OCI-LY3 (cell line): ENCODE measurements around the gene TMEM255B.

Experiments
- EZH2phosphoT487 ChIP-seq: fragments of 200-600 bp; shearing (Covaris generic); IDR thresholded peaks from 2 replicates; pipeline ENCODE4 v1.6.1; 2018; ENCODE audit warnings: antibody characterized with exemption, mixed run types, low read depth
- TF ChIP-seq, protein P1 (sequence below): fragments of 200-600, 300-600 bp; sonication (generic); IDR thresholded peaks from 2 replicates; pipeline ENCODE4 v1.5.1; 2014; ENCODE audit warnings: antibody characterized with exemption, low read length, low read depth

DNA sequence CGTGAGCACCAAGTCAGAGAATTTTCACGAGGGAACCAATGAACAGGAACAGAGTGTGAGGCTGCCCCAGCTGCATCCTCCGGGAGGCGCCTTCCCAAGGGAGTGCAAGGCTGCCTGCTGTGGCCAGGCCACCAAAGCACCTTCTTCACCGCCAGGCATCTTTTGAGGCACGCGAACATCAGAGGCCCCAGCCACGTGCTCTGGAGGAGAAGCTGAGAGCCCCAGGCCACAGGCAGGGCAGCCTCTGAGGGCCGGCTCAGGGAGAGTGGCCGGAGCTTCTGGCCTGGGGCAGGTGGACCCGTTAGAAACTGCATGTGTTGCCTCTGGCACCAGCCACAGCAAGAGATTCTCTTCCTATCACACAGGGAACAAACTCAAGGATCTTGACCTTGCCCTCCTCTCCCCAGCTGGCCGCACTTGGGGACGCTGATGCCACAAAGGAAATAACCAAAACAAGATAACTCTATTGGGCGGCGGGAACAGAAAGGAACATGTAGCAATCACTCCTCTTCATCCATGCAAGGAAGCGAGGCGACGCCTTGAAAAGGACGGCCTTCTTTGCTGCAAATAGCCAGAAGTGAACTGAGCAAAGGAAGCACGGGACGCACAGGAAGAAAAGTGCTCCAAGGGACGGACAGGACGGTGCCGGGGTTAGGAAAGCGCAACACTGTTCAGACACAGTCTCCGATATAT, 85.0 kb downstream of the TMEM255B start:
- TF ChIP-seq, protein P1, sequence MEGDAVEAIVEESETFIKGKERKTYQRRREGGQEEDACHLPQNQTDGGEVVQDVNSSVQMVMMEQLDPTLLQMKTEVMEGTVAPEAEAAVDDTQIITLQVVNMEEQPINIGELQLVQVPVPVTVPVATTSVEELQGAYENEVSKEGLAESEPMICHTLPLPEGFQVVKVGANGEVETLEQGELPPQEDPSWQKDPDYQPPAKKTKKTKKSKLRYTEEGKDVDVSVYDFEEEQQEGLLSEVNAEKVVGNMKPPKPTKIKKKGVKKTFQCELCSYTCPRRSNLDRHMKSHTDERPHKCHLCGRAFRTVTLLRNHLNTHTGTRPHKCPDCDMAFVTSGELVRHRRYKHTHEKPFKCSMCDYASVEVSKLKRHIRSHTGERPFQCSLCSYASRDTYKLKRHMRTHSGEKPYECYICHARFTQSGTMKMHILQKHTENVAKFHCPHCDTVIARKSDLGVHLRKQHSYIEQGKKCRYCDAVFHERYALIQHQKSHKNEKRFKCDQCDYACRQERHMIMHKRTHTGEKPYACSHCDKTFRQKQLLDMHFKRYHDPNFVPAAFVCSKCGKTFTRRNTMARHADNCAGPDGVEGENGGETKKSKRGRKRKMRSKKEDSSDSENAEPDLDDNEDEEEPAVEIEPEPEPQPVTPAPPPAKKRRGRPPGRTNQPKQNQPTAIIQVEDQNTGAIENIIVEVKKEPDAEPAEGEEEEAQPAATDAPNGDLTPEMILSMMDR = no peak
- TF ChIP-seq EZH2phosphoT487 = no peak
